ENCODE results near the gene PRF1.

GRCh38 chr10:70560511-70560941 is 42.0 kb downstream of the PRF1 start:
- TF ChIP-seq, protein P1, sequence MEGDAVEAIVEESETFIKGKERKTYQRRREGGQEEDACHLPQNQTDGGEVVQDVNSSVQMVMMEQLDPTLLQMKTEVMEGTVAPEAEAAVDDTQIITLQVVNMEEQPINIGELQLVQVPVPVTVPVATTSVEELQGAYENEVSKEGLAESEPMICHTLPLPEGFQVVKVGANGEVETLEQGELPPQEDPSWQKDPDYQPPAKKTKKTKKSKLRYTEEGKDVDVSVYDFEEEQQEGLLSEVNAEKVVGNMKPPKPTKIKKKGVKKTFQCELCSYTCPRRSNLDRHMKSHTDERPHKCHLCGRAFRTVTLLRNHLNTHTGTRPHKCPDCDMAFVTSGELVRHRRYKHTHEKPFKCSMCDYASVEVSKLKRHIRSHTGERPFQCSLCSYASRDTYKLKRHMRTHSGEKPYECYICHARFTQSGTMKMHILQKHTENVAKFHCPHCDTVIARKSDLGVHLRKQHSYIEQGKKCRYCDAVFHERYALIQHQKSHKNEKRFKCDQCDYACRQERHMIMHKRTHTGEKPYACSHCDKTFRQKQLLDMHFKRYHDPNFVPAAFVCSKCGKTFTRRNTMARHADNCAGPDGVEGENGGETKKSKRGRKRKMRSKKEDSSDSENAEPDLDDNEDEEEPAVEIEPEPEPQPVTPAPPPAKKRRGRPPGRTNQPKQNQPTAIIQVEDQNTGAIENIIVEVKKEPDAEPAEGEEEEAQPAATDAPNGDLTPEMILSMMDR (conservative IDR thresholded peaks at IDR 0.05), result no peak
- no peak for TF ChIP-seq ZFX (IDR thresholded peaks at IDR 0.05)

All from C4-2B (cell line).